ENCODE results near the gene P4HTM.

P4HTM gene

DNA sequence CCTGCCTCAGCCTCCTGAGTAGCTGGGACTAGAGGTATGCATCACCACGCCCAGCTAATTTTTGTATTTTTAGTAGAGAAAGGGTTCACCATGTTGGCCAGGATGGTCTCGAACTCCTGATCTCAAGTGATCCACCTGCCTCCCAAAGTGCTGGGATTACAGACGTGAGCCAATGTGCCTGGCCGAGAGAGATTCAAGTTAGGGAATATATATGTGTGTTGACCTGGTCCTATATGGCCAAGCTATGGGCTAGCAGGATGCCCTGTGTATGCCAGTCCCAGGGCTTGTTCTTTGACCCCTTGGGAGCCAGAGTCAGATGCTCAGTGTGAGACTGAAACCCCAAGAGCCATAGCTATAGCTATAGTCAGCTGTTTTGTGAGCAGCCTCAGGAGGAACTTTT is 33.7 kb downstream of the P4HTM start:
- DNase-seq (ENCODE audit: low read depth in 2 of 2) = no peak

DNA sequence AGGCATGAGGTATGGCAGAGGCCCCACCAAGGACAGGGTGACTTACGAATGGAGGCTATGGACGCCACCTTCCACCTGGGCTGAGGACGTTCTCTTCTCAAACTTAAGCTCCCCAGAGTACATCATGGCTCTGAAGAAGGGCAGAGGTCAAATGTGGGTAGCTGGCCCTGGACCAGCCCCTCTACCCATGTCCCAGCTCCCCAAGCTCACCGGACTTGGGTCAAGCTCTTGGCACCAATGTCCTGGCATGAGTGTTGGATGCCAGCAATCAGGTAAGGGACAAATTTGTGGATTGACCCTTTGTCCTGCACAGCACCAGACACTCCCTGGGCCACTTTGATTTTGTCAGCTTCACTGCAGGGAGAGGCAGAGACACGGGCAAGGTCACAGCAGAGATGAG is 34.4 kb downstream of the P4HTM start:
- DNase-seq (ENCODE audit: low read depth in 2 of 2) = no peak

DNA sequence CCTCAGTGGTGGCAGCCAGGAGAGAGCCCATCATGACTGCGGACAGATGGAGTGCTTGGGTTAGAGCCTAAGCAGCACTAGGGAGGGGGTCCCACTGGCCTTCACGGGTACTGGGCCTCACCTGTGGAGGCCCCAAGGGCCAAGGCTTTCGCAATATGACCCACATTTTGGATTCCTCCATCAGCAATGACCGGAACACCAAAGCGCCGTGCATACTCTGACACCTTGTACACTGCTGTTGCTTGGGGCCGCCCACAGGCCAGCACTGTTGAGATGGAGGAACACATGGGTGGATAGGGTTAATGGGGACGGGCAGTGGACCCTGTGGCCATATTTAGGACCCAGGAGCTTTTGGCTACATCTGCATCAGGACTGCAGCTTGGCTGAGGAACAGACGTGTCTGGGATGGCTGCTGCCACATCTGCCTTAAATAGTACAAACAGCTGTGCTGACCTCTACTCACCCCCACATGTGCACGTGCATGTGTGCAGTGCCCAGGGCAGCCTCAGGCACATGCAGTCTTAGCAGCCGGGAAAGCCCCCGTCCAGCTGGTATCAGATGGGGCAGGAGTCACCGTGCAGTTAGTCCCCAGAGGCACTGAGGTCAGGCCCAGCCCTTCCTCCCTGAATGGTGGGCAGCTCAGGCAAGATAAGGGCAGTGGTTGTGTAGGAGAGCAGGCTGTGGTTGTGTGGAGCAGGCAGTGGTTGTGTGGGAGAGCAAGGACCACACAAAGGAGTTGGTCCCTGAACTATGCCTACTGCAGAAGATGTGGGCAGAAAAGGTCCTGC is 35.2 kb downstream of the P4HTM start:
- DNase-seq (ENCODE audit: low read depth in 2 of 2) = no peak

DNA sequence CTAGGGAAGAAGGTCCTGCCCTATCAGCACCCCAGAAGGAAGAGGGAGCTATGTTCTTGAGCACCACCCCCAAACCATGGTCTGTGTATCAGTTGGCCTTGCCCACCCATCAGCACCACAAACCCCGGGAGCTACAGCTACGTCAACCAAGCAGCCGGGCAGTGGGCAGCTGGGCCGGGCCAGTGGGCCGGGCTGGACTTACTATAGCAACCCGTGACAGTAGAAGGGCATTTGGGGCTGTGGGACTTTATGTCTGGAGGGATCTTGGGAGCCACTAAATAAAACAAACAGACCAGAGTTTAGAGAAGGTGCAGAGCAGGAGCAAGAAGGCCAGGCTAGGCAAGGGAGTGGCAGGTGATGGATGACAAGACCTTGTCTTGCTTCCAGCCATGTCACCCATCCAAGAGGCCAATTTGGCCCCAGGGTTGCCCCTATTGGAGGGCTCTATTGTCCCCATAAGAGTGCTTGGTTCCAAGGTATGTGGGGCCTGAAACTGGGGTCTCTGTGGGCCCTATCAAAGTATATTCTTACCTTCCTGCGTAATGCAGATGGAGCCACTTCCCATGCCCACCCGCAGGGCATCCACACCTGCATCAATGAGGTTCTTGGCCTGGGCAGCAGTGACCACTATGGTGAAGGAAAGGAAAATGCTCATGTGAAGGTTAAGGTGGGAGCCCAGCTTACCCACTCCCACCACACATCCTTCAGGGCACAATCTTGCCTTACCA is 35.9 kb downstream of the P4HTM start:
- DNase-seq (ENCODE audit: low read depth in 2 of 2) = no peak

DNA sequence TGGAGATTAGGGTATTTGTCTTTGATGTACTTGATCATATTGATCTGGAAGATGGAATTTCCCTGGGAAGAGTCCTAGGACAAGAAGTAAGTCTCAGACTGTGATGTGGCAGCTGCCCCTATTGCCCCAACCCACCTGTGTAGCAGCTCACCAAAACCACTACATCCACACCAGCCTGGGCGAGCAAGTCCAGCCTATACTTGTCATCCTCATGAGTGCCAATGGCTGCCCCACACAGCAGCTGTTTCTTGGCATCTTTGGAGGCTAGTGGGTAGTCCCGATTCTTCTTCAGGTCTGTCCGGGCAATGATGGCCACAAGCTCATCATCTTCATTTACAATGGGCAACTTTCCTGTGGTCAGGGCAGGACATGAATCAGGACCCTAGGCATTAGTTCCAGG is 36.5 kb downstream of the P4HTM start:
- DNase-seq (ENCODE audit: low read depth in 2 of 2) = no peak

DNA sequence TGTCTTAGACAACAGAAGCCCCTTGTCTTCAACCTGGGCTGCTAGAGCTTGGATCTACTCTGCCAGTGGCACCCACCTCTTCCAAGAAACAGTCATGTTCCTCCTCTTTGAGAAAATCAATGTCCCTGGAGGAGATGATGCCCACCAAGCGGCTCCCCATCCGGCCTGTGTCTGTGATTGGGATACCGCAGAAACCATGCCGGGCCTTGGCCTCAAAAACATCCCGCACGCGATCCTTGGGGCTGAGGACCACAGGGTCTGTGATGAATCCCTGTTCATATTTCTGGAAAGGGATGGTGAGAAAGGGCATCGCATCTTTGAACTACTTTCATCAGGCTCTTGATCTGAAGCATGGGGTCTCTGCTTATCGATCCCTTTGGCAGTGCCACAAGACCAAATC is 37.6 kb downstream of the P4HTM start:
- no peak for DNase-seq (ENCODE audit: low read depth in 2 of 2)

DNA sequence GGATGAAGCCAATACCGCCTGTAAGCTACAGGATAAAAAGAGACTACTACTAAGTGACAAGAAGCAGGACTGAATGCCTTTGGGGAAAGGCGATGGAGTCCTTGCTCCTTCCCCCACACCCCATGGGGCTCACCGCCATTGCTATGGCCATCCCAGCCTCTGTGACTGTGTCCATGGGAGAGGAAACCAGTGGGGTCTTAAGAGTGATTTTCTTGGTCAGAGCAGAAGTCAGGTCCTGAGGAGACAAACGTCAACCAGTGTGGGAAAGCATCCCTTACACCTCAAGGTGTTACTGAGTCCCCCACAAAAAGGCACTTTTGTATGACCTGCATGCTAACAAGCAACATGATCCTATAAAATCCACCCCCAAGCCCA is 38.2 kb downstream of the P4HTM start:
- DNase-seq (ENCODE audit: low read depth in 2 of 2) = no peak

DNA sequence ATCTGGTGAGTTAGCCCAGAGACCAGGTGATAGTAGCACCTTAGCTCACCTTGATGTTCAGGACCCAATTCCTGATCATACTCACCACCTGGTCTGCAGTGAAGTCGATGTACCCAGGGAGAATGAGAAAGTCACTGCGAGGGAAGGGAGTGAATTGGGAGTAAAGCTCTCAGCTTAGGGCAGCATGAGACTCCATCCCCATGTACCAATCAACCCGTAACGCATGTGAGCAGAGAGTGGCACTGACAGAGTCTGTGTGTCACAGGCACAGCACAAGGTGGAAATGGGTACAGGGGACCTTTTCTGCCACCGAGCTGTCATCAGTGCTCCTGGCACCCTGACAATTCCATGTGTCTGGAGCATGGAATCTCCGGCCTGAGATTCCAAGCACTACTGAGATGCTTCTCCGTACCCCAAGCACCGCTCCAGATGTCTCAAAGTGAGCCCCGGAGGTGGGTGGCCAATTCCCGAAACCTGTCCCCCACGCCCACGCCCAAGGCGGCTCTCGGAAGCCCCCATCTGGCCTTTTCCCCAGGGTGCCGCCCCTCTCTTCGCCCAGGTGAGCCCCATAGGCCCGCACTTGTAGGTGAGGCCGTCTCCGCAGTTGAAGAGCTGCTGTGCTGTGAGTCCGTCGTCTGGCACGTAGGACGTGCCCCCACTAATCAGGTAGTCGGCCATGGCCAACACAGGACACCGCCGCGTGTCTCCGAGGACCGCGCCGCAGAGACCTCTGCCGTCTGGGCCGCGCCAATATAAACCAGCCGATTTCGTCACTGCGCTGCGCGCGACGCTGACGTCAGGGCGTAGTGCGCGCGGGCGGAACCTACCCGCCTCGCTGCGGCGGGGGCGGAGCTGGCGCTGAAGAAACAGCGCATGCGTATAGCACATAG is 38.9 kb downstream of the P4HTM start, which contains the start of gene IMPDH2:
TSS of gene IMPDH2 (minus strand) at position 726 of the 890 bp plus-strand sequence. CDS start at position 678, 48 bp downstream.
- DNase-seq (ENCODE audit: low read depth in 2 of 2) = peak; percentile 87 to 89

DNA sequence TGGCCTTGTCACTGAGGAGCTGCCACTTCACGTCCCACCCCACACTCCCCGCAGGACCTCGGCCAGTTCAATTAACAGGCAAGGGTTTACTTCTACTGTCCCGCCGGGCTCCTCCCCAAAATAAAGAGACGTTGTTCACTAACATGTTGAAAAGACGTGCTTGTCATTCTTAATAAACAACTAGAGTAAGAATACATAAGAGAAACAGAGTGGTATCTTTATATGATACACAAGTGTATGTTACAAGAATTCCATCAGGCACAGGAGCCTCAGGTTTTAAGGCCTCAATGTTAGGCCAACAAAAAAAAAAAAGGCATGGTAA is 39.5 kb downstream of the P4HTM start:
- DNase-seq (ENCODE audit: low read depth in 2 of 2) = no peak

DNA sequence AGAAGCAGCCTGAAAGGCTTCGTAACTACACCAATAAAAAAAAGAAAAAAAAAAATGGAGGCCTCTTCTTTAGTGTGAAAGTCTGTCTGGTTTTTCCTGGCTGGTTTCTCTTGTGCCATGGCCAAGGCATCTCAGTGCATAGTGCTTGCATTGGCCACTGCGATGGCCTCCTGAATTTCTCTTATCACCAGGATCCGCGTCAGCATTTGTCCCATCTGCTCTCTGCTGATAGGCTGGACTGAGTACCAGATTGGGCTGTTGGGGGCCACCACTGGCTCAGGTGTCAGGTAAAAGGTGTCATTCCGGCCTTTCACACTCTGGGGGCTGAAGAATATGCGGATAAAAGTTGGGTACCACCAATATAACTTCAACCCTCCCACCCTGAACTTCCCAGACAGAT is 40.3 kb downstream of the P4HTM start:
- DNase-seq (ENCODE audit: low read depth in 2 of 2) = no peak

DNA sequence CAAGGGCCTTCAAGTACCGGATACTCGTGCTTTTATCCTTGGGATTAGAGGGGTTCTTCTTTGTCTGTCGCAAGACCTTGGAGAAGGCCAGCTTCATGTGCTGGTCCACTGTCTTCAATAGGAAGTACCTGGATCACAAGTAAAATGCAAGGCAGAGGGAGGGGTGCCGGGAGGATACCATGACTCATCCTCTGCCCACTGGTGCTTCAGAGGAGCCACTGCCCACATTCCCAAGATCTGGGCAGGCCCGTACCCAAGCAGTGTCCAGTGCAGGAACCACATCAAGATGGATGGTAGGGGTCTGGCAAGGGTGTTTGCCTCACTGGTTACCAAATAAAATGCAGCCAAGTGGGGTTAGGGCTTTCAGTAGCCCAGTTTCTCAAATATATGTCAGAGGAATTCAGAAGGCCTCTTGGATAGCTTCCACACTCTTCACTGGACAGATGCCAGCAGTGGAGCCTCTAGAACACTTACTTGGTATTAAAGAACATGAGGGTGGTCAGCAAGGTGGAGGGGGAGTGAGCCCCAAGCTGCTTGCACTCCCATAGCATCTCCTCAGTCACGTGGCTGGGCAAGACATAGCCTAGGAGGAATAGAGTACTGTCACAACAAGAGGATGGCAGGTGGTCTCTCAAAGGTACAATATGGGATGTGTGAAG is 42.7 kb downstream of the P4HTM start:
- no peak for DNase-seq (ENCODE audit: low read depth in 2 of 2)

DNA sequence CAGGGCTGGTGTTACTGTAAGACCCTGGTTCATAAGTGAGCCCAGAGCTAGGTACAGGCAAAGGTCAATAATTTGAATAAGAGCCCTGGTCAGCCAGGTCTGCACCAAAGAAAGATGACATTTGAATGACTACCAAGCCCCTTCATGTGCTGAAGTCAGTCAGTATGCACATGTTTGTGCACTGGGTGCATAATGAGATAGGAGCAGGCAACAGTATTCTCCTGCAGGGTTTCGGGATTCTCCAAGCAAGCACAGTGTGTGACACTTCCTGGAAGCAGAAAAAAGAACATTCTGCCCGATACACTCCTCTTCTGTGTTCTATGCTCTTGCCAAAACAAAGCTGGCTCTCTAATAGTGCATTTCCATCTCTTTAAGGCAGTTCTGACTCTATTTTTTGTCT is 44.6 kb downstream of the P4HTM start:
- DNase-seq (ENCODE audit: low read depth in 2 of 2) = no peak

DNA sequence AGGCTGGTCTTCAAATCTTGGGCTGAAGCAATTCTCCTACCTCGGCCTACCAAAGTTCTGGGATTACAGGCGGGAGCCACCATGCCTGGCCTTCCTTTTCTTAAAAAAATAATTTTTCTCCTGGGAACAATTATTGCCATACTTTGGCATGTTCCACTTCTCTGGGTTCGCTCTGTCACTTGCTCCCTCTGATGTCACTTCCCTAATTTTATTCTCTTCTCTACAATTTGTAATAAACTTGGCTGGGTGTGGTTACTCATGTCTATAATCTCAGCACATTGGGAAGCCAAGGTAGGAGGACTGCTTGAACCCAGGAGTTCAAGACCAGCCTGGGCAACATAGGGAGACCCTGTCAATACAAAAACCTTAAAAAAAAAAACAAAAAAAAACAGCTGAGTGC is 45.2 kb downstream of the P4HTM start:
- DNase-seq (ENCODE audit: low read depth in 2 of 2) = no peak

DNA sequence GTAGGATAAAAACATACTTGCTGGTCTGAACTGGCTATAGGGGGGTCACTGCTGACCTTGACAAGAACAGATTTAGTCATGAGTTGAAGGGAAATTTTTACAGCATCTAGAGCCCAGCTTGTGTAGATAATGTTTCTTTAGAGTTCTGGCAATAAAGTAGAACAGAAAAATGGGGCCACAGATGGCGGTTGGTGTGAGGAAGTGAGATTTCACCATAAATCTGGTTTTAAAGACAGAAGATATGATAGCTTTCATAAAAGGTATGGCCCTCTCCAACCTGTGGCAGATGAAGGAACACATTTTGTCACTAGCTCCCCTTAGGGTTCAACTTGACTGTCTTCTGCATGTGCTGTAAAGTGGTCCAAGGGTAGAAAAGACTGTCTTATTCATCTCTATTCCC is 63.5 kb downstream of the P4HTM start:
- DNase-seq (ENCODE audit: low read depth in 2 of 2) = no peak

DNA sequence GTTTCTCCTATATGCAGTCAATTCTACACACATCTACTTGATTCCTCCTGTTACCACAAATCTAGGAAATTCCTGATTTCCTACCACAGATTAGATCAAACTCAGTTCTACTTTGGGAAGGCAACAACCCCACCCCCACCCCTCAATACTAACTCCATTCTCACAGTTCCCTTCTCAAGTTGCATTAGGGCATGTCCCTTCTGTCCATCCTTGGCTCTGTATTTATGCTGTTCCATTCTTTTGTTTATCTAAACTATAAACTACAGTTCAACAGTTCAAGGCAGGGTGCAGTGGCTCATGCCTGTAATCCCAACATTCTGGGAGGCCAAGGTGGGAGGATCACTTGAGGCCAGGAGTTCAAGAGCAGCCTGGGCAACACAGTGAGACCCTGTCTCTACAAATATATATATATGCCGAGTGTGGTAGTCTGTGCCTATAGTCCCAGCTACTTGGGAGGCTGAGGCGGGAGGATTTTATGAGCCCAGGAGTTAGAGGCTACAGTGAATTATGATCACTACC is 64.4 kb downstream of the P4HTM start:
- no peak for DNase-seq (ENCODE audit: low read depth in 2 of 2)

Measured in stimulated activated CD8-positive, alpha-beta memory T cell treated with anti-CD3 and anti-CD28 coated beads, Interleukin-7, amount 100 ng/mL, for 4 hours (primary cell).